Mononuclear cell (primary cell): ENCODE measurements around the gene TIMMDC1. TPM values are rescaled to one million over a fixed set of nuclear protein-coding genes. Genes with fewer than 3 reads are reported as not detected.
"Not testable (repeated sequence)": the region's sequence is repeated elsewhere in the genome, so short reads cannot be mapped to it uniquely, and the experiment has no call there.

ENCODE experiments used
- H3K27me3 ChIP-seq: 2 replicates; pipeline ENCODE4 v1.6.0; 2011; ENCODE audit warnings: low read length, control low read depth; ENCODE audit not compliant: insufficient read depth
- H3K4me1 ChIP-seq: 2 replicates; pipeline ENCODE4 v1.5.1; 2011; ENCODE audit warnings: mild to moderate bottlenecking, low read length, control low read depth; ENCODE audit not compliant: insufficient read depth
- H3K4me3 ChIP-seq: 2 replicates; pipeline ENCODE4 v1.5.1; 2011; ENCODE audit warnings: mild to moderate bottlenecking, low read length, moderate library complexity
- H3K9me3 ChIP-seq: 2 replicates; pipeline ENCODE4 v1.5.1; 2011; ENCODE audit warnings: low read depth, mild to moderate bottlenecking, control low read depth, low read length
- total RNA-seq: library from RNA; depleted of rRNA; stranded (reverse); fragments of >200 nt; gene quantifications from one replicate; pipeline ENCODE4 v1.2.3, GENCODE V29; 2012

TIMMDC1 gene
- total RNA-seq, 1 donor, result 19.0 TPM

DNA sequence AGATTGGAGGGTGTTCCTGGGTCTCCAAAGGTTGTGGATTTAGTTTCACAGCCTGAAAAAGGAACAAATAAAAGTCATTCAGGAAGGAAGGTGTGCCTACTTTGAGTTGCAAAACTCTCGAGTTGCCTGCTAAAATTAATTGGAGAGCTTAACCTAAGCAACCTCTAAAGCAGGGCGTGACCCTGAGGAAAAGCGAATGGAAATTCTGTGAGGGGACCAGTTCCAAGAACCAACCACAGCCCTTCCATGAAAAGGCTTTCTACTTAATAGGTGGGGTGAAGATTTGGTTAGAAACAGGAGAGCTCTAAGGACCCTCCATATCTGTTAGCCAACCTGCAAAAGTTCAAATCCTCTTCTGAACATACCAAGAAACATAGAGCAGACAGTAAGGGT is 59.5 kb downstream of the TIMMDC1 start:
- H3K27me3 ChIP-seq, result no peaks in the 10 kb centered on the region
- peaks cover 30% of the 10 kb centered on the region for H3K4me1 ChIP-seq
- no peak overlapping the region for H3K4me3 ChIP-seq
- no peaks in the 10 kb centered on the region for H3K9me3 ChIP-seq

GRCh38 chr3:119558626-119559317 is 60.4 kb downstream of the TIMMDC1 start:
- H3K27me3 ChIP-seq, result no peaks in the 10 kb centered on the region
- peaks cover 31% of the 10 kb centered on the region for H3K4me1 ChIP-seq
- H3K9me3 ChIP-seq, result no peaks in the 10 kb centered on the region
- H3K4me3 ChIP-seq, result no peak overlapping the region

GRCh38 chr3:119559441-119559963 is 61.2 kb downstream of the TIMMDC1 start, which contains the start of gene CD80:
Gene CD80, minus strand, starts transcription at chr3:119559614. Its CDS starts 1,886 bp downstream, at chr3:119557728.
- H3K9me3 ChIP-seq, result no peaks in the 10 kb centered on the region
- H3K27me3 ChIP-seq, result no peaks in the 10 kb centered on the region
- no peak within 1 kb of the TSS for H3K4me3 ChIP-seq
- H3K4me1 ChIP-seq, result peaks cover 31% of the 10 kb centered on the region

DNA sequence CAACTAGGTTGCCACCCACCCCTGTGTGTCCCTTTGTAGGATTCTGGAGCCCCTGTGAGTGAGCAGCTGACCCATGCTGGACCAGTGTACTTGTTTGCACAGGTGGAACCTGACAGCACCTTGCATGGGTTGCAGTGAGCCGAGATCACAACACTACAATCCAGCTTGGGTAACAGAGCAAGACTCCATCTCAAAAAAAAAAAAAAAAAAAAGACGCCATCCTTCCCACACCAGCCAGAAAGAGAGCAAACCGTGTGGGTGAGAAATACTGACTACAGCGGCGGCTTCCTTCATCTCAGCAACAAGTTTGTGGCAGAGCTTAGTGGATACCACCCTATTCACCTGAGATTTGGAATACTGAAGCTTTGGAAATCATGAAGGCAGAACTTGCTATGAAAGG is 61.8 kb downstream of the TIMMDC1 start:
- Histone ChIP-seq H3K4me3 (no peak overlapping the region), H3K4me1 (peaks cover 27% of the 10 kb centered on the region), H3K27me3 (no peaks in the 10 kb centered on the region), H3K9me3 (no peaks in the 10 kb centered on the region)

DNA sequence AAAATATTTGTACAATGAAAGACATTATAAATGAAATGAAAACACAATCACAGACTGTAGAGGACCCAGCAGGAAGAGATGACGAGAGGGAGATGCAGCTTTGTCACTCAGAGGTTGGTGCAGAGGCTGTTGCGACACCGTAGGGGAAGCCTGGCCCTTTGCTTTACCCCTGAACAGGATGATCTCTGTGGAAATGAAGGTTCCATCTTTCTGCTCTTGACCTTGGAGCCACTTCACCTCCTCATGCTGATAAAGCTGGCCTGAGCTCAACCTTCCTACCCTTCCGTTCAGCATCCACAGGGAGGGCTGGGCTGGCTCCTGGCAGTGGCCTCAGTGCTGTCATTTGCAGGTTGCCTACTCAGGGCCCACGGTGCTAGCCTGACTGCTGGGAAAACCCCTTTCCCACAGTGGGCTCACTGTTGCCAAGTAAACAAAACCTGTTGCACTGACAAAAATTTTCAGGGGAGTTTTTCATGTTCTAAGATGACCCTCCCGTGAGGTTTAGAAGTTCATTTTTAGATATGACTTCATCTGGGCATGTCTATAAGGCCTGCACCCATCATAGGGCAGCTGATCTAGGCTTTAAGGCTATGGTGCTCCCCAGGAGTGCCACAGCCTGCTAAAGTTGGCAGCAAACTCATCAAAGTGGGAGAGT is 64.1 kb downstream of the TIMMDC1 start:
- Histone ChIP-seq H3K27me3 (no peaks in the 10 kb centered on the region), H3K9me3 (no peaks in the 10 kb centered on the region), H3K4me3 (no peak overlapping the region), H3K4me1 (peaks cover 19% of the 10 kb centered on the region)

GRCh38 chr3:119563334-119563733 is 65.0 kb downstream of the TIMMDC1 start:
- H3K27me3 ChIP-seq, H3K9me3 ChIP-seq, H3K4me3 ChIP-seq: not testable (repeated sequence)
- H3K4me1 ChIP-seq, result peaks cover 19% of the 10 kb centered on the region

- peaks cover 21% of the 10 kb centered on the region for H3K4me1 ChIP-seq
- H3K9me3 ChIP-seq, result no peaks in the 10 kb centered on the region
- H3K27me3 ChIP-seq, result no peaks in the 10 kb centered on the region
- H3K4me3 ChIP-seq, result no peak overlapping the region
Observed at GRCh38 chr3:119569156-119569555, 70.8 kb downstream of the TIMMDC1 start.

GRCh38 chr3:119570229-119570628 is 71.9 kb downstream of the TIMMDC1 start:
- no peaks in the 10 kb centered on the region for H3K9me3 ChIP-seq
- peaks cover 21% of the 10 kb centered on the region for H3K4me1 ChIP-seq
- no peaks in the 10 kb centered on the region for H3K27me3 ChIP-seq
- H3K4me3 ChIP-seq, result no peak overlapping the region

- Histone ChIP-seq H3K27me3 (no peaks in the 10 kb centered on the region), H3K4me3 (no peak overlapping the region), H3K4me1 (peaks cover 21% of the 10 kb centered on the region), H3K9me3 (no peaks in the 10 kb centered on the region)
Observed at GRCh38 chr3:119571230-119571629, 72.9 kb downstream of the TIMMDC1 start.

DNA sequence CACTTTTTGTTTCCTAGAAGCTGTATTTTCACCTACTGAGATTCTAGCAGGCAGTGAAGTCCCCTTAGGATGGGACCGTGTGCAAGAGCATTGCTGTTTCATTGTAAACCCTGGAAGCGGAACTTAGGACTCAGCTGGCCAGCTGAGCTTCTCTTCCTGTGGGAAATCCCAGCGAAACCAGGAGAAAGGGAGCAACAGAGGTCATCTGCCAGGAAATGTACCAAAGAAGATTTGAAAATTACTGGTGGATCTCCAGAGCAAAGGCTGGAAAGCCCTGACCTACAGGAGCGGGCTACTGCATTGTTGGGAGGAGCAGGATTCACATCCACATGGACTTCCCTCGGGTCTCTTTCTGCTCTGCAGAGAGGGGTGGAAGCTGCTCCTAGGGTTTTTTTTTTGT is 73.3 kb downstream of the TIMMDC1 start:
- H3K9me3 ChIP-seq, result no peaks in the 10 kb centered on the region

More for the DNA sequence above, 73.3 kb downstream of the TIMMDC1 start:
- no peaks in the 10 kb centered on the region for H3K27me3 ChIP-seq
- no peak overlapping the region for H3K4me3 ChIP-seq
- peaks cover 21% of the 10 kb centered on the region for H3K4me1 ChIP-seq

Other genes starting within 250 kb of the TIMMDC1 start
- 4.0 TPM for gene ARHGAP31, start 204.2 kb upstream of the TIMMDC1 start, total RNA-seq
- 59.2 TPM for gene TMEM39A, start 34.9 kb upstream of the TIMMDC1 start, total RNA-seq
- 8.8 TPM for gene POGLUT1, start 29.6 kb upstream of the TIMMDC1 start, total RNA-seq
- gene CD80, start 61.1 kb downstream of the TIMMDC1 start, total RNA-seq, result 5.9 TPM
- gene ADPRH, start 80.9 kb downstream of the TIMMDC1 start, total RNA-seq, result 4.5 TPM
- 2.7 TPM for gene PLA1A, start 99.3 kb downstream of the TIMMDC1 start, total RNA-seq
- 21.5 TPM for gene POPDC2, start 162.0 kb downstream of the TIMMDC1 start, total RNA-seq
- 21.5 TPM for gene COX17, start 178.9 kb downstream of the TIMMDC1 start, total RNA-seq
- gene CFAP91, start 204.5 kb downstream of the TIMMDC1 start, total RNA-seq, result 0.21 TPM